ENCODE results near the gene AP2A2.

AP2A2 gene

DNA sequence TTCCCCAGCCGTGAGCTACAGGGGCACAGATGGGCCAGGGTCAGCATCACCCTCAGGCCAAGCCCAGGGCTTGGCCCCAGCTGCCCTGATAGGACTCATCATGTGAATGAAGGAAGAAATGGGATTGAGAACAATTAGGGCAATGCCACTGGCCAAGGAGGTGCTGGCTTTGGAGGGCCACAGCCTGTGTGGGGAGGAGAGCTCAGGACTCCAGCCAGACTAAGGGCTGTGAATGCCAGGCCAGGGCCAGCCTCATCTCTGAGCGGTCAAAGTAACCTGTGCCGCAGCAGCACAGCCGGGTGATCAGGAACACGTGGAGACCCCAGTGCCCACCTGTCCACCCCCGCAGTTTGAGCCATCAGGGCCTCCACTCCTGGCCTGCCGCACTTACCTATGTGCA is 25.1 kb upstream of the AP2A2 start:
- no peaks in the 10 kb centered on the region for H3K9me3 ChIP-seq (ENCODE audit: insufficient read depth, low read depth, low read length)
- no peak overlapping the region for H3K27ac ChIP-seq (ENCODE audit: low read depth, low read length)
- H3K4me1 ChIP-seq (ENCODE audit: insufficient read depth, low read length), result no peaks in the 10 kb centered on the region
- no peaks in the 10 kb centered on the region for H3K27me3 ChIP-seq (ENCODE audit: insufficient read depth, low read length)
- H3K4me3 ChIP-seq (ENCODE audit: low read length), result no peak overlapping the region
- H3K36me3 ChIP-seq (ENCODE audit: insufficient read depth, low read length), result peaks cover 72% of the 10 kb centered on the region
- H3K9ac ChIP-seq (ENCODE audit: low read depth, low read length), result no peak overlapping the region
- 95% methylated on average over 7 of the region's 7 CpGs for WGBS

DNA sequence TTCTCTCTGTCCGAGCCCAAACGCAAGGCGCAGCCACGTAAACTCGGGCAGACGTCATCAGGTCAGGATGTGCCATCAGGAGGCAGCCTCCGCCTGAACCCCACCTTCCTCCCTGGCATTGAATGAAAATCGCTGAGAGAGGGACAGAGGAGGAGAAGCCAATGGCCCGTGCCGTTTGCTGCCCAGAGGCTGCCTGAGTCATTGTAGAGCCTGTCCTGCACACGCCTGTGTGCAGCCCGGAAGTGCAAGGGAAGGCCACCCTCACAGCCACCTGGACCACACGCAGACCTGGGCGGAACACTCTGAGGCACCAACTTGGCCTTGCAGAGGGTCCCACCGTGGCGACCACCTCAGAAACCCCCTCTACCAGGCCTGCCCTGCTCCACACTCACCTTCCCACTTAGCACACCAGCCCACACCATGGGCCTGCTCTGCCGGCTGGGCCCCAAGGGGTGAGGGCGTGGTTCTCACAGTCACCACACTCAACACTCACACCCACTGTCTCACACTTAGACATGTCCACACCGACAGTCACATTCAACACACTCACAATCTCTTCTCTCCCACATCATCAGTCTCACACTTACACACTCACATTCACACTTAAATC is 24.1 kb upstream of the AP2A2 start:
- H3K36me3 ChIP-seq (ENCODE audit: insufficient read depth, low read length), result peaks cover 78% of the 10 kb centered on the region
- WGBS, result 95% methylated on average over 19 of the region's 19 CpGs
- no peak overlapping the region for H3K27ac ChIP-seq (ENCODE audit: low read depth, low read length)
- H3K9me3 ChIP-seq (ENCODE audit: insufficient read depth, low read depth, low read length), result no peaks in the 10 kb centered on the region
- H3K9ac ChIP-seq (ENCODE audit: low read depth, low read length), result no peak overlapping the region
- no peak overlapping the region for H3K4me3 ChIP-seq (ENCODE audit: low read length)
- no peaks in the 10 kb centered on the region for H3K4me1 ChIP-seq (ENCODE audit: insufficient read depth, low read length)
- H3K27me3 ChIP-seq (ENCODE audit: insufficient read depth, low read length), result no peaks in the 10 kb centered on the region

DNA sequence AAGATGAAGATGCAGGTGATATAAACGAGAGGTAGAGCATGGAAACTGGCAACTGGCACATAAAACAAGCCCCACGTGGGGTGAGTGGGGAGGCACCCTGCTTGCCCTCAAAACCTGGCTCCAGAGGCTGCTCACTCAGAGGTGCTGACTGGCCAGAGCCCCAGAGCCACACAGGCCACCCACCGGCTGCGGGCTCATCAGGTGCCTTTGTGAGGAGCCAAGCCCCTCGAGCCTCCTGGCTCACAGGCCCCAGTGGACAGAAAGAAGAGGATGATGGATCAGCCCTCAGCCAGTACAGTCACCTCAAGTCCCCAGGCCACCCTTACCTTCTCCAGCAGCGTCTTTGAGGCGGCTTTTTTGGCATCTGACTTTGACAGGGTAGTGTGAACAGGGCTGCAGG is 21.3 kb upstream of the AP2A2 start:
- Histone ChIP-seq H3K9ac (ENCODE audit: low read depth, low read length) (no peak overlapping the region), H3K4me3 (ENCODE audit: low read length) (no peak overlapping the region), H3K4me1 (ENCODE audit: insufficient read depth, low read length) (no peaks in the 10 kb centered on the region), H3K27me3 (ENCODE audit: insufficient read depth, low read length) (no peaks in the 10 kb centered on the region), H3K9me3 (ENCODE audit: insufficient read depth, low read depth, low read length) (no peaks in the 10 kb centered on the region), H3K27ac (ENCODE audit: low read depth, low read length) (no peak overlapping the region), H3K36me3 (ENCODE audit: insufficient read depth, low read length) (peaks cover 77% of the 10 kb centered on the region)
- WGBS, result 97% methylated on average over 7 of the region's 7 CpGs

DNA sequence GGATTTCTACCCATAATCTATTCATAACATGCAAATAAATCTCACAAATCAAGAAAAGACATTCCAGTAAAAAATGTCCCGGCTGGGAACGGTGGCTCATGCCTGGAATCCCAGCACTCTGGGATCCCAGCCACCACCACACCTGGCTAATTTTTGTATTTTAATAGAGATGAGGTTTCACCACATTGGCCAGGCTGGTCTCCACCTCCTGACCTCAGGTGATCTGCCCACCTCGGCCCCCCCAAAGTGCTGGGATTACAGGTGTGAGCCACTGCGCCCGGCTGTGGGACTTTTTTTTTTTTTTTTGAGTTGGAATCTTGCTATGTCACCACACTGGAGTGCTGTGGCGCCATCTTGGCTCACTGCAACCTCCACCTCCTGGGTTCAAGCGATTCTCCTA is 19.7 kb upstream of the AP2A2 start:
- no peak overlapping the region for H3K4me3 ChIP-seq (ENCODE audit: low read length)
- H3K4me1 ChIP-seq (ENCODE audit: insufficient read depth, low read length), result no peaks in the 10 kb centered on the region
- H3K9ac ChIP-seq (ENCODE audit: low read depth, low read length), result no peak overlapping the region
- 99% methylated on average over 5 of the region's 7 CpGs for WGBS
- H3K36me3 ChIP-seq (ENCODE audit: insufficient read depth, low read length), result peaks cover 62% of the 10 kb centered on the region
- no peaks in the 10 kb centered on the region for H3K9me3 ChIP-seq (ENCODE audit: insufficient read depth, low read depth, low read length)
- no peak overlapping the region for H3K27ac ChIP-seq (ENCODE audit: low read depth, low read length)
- H3K27me3 ChIP-seq (ENCODE audit: insufficient read depth, low read length), result no peaks in the 10 kb centered on the region

DNA sequence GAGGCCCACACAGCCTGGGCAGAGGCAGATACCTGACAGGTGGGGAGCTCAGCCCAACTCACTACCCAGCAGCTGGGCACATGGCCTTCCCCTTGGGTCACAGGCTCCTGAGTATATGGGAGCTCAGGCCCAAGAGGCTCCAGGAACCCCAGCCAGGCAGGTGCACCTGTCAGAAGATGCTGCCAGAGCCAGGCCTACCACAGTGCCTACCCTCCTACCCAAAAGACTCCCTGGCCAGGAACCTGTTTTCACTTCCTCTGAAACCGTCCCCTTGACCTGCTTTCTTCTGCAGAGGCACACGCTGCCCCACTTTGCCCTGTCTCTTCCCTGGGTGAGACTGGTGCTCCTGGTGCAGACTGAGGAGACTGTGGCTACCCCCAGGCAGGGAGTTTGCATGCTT is 18.0 kb upstream of the AP2A2 start:
- H3K27ac ChIP-seq (ENCODE audit: low read depth, low read length), result no peak overlapping the region
- WGBS, result 96% methylated on average over 2 of the region's 2 CpGs
- no peaks in the 10 kb centered on the region for H3K4me1 ChIP-seq (ENCODE audit: insufficient read depth, low read length)
- H3K4me3 ChIP-seq (ENCODE audit: low read length), result no peak overlapping the region
- H3K36me3 ChIP-seq (ENCODE audit: insufficient read depth, low read length), result peaks cover 45% of the 10 kb centered on the region
- no peak overlapping the region for H3K9ac ChIP-seq (ENCODE audit: low read depth, low read length)
- no peaks in the 10 kb centered on the region for H3K9me3 ChIP-seq (ENCODE audit: insufficient read depth, low read depth, low read length)
- no peaks in the 10 kb centered on the region for H3K27me3 ChIP-seq (ENCODE audit: insufficient read depth, low read length)

DNA sequence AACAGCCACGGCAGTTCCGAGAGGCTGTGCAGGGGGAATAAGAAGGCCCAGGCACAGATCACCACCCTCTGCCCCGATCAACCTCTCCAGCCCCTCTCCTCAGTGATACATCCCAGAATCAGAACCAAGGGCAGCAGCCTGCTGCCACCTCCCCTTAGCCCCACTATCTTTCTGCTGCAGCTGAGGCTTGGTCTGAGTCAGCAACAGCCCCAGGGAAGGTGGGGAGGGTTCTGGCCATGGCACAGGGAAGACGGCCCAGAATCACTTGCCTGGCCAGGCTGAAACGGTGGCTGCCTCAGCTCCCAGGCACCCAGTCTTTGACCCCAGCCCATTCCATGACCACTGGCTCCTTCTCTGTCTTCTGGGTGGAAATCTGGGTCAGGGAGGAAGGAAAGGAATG is 17.4 kb upstream of the AP2A2 start:
- H3K4me1 ChIP-seq (ENCODE audit: insufficient read depth, low read length), result no peaks in the 10 kb centered on the region
- WGBS, result 95% methylated on average over 5 of the region's 5 CpGs
- no peak overlapping the region for H3K27ac ChIP-seq (ENCODE audit: low read depth, low read length)
- no peaks in the 10 kb centered on the region for H3K27me3 ChIP-seq (ENCODE audit: insufficient read depth, low read length)
- H3K9me3 ChIP-seq (ENCODE audit: insufficient read depth, low read depth, low read length), result no peaks in the 10 kb centered on the region
- no peak overlapping the region for H3K9ac ChIP-seq (ENCODE audit: low read depth, low read length)
- H3K36me3 ChIP-seq (ENCODE audit: insufficient read depth, low read length), result peaks cover 39% of the 10 kb centered on the region
- no peak overlapping the region for H3K4me3 ChIP-seq (ENCODE audit: low read length)

DNA sequence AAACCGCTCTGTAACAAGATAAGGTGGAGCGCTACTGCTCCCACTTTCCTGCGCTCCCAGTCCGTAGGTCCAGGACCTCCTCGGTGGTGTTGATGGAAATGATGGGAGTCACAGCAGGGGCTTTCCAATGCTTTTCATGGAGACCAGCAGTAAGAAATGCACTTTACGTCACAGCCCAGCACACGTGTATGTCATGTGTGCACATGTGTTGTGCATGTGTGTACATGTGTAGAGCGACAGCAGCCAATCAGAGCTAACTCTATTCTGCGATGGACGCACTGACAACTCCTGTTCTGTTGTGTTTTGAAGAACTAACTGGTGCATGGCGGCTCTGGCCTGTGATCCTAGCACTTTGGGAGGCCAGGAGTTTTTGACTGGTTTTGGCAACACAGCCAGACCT is 16.3 kb upstream of the AP2A2 start:
- no peak overlapping the region for H3K27ac ChIP-seq (ENCODE audit: low read depth, low read length)
- H3K4me1 ChIP-seq (ENCODE audit: insufficient read depth, low read length), result no peaks in the 10 kb centered on the region
- peaks cover 28% of the 10 kb centered on the region for H3K36me3 ChIP-seq (ENCODE audit: insufficient read depth, low read length)
- H3K4me3 ChIP-seq (ENCODE audit: low read length), result peak overlapping the region; percentile 92; the same call in 1 of the 2 replicates
- no peak overlapping the region for H3K9ac ChIP-seq (ENCODE audit: low read depth, low read length)
- WGBS, result 95% methylated on average over 11 of the region's 11 CpGs
- H3K27me3 ChIP-seq (ENCODE audit: insufficient read depth, low read length), result no peaks in the 10 kb centered on the region
- H3K9me3 ChIP-seq (ENCODE audit: insufficient read depth, low read depth, low read length), result no peaks in the 10 kb centered on the region

DNA sequence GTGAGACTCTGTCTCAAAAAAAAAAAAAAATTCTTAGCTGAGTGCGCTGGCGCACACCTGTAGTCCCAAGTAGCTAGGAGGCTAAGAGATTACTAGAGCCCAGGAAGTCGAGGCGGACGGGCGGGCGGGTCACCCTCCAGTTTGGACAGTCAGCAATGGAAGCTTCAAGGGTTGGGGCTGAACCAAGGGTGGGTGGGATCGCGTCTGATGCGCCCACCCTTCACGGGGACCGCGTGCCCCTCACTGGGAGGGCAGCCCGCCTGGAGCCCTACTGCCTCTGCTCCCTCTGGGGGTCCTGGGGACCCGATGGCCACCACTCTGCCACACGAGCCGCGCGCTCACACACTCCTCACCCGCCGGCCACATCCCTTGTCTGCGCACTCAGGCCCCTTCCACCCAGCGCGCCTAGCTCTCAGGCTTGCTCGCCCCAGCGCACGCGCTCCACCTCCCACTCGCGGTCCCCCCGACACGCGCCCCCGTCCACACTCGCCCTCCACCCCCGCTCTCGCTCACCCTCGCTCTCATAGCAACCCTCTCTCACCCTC is 15.6 kb upstream of the AP2A2 start:
- Histone ChIP-seq H3K9ac (ENCODE audit: low read depth, low read length) (peak overlapping the region; percentile 84), H3K27me3 (ENCODE audit: insufficient read depth, low read length) (no peaks in the 10 kb centered on the region), H3K9me3 (ENCODE audit: insufficient read depth, low read depth, low read length) (no peaks in the 10 kb centered on the region), H3K36me3 (ENCODE audit: insufficient read depth, low read length) (peaks cover 20% of the 10 kb centered on the region), H3K27ac (ENCODE audit: low read depth, low read length) (no peak overlapping the region), H3K4me1 (ENCODE audit: insufficient read depth, low read length) (no peaks in the 10 kb centered on the region), H3K4me3 (ENCODE audit: low read length) (peak overlapping the region; percentile 92)
- 4% methylated on average over 38 of the region's 38 CpGs for WGBS

DNA sequence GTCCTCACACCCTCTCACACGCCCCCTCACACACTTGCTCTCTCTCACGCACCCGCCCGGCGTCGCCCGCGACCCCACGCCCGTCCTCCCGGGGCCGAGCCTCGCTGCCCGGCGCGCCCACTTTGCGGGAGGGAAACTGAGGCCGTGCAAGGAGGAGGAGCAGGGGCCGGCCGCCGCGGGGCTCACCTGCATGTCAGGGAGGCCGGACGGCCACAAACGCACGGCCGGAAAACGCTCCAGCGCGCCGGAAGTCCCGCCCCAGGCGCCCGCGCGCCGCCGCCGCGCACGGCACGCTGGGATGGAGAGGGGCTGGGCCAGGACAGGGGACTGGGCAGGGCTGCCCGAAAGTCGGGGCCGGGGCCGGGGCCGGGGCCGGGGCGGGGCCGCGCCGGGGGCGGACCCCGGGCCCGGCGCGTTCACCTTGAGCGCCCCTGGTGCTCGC is 15.1 kb upstream of the AP2A2 start, which contains the start of gene CHID1:
Gene CHID1 (minus strand): TSS at position 222 of the 442 bp plus-strand sequence. CDS start 5,994 bp downstream, outside the sequence.
- peaks cover 19% of the 10 kb centered on the region for H3K36me3 ChIP-seq (ENCODE audit: insufficient read depth, low read length)
- no peaks in the 10 kb centered on the region for H3K27me3 ChIP-seq (ENCODE audit: insufficient read depth, low read length)
- H3K4me3 ChIP-seq (ENCODE audit: low read length), result peak within 1 kb of the TSS; percentile 92
- no peaks in the 10 kb centered on the region for H3K9me3 ChIP-seq (ENCODE audit: insufficient read depth, low read depth, low read length)
- no peaks in the 10 kb centered on the region for H3K4me1 ChIP-seq (ENCODE audit: insufficient read depth, low read length)
- under 1% methylated on average over 59 of the region's 59 CpGs for WGBS
- peak within 1 kb of the TSS; percentile 95 for H3K9ac ChIP-seq (ENCODE audit: low read depth, low read length)
- H3K27ac ChIP-seq (ENCODE audit: low read depth, low read length), result peak within 1 kb of the TSS; percentile 96

DNA sequence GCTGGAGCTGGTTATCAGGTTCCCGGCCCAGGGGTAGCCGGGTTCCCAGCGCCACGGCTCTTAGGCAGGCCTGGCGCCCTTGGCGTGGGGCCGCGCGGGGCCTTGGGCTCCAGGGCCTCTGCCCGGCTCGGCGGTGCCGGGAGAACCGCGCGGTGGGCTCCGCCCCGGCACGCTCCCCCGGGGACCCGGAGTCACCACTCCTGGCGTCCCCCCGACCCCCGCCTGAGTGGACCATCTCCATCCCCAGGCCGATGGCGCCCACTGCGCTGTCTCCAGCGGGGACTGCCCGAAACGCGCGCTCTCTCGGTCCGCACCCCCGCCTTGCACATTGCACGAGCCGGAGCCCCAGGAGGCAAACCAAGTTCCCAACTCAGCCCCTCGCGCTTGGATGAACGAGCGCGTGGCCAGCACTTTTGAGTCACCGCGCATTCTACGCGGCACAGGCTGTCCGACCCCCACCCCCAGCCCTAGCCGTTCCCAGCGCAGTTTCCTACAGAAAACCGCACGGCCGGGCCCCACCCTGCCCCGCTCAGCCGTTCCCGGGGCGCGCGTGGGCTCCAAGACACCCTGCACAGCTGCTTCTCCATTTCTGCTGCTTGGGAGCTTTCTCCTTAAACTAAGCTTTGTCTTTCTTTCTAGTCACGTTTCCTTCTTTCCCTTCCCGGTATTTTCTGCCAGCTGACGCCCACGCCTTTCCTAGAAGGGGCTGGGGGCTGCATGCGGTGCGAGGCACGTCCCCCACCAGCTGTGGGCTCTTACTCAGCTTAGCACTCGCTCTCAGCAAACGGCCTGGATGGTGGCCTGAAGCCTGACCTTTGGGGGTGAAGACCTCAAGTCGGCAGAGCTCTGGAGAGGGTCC is 14.4 kb upstream of the AP2A2 start:
- Histone ChIP-seq H3K4me3 (ENCODE audit: low read length) (peak overlapping the region; percentile 92), H3K4me1 (ENCODE audit: insufficient read depth, low read length) (no peaks in the 10 kb centered on the region), H3K9ac (ENCODE audit: low read depth, low read length) (peak overlapping the region; percentile 95), H3K36me3 (ENCODE audit: insufficient read depth, low read length) (peaks cover 16% of the 10 kb centered on the region), H3K27me3 (ENCODE audit: insufficient read depth, low read length) (no peaks in the 10 kb centered on the region), H3K27ac (ENCODE audit: low read depth, low read length) (peak overlapping the region; percentile 96), H3K9me3 (ENCODE audit: insufficient read depth, low read depth, low read length) (no peaks in the 10 kb centered on the region)
- 6% methylated on average over 68 of the region's 68 CpGs for WGBS

DNA sequence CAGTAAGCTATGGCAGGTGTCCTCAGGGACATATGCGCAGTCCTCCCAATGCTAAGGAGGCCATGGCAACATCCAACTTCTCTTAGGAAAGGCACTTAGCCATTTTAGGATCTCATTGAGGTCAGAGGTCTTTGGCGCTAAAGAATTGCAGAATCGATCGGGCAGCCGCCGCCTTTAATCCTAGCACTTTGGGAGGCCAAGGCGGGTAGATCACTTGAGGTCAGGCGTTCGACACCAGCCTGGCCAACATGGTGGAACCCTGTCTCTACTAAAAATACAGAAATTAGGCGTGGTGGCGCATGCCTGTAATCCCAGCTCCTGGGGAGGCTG is 13.8 kb upstream of the AP2A2 start:
- Histone ChIP-seq H3K9me3 (ENCODE audit: insufficient read depth, low read depth, low read length) (no peaks in the 10 kb centered on the region), H3K27me3 (ENCODE audit: insufficient read depth, low read length) (no peaks in the 10 kb centered on the region), H3K9ac (ENCODE audit: low read depth, low read length) (no peak overlapping the region), H3K4me1 (ENCODE audit: insufficient read depth, low read length) (no peaks in the 10 kb centered on the region), H3K27ac (ENCODE audit: low read depth, low read length) (no peak overlapping the region; the same call in 1 of the 2 replicates), H3K4me3 (ENCODE audit: low read length) (peak overlapping the region; percentile 92), H3K36me3 (ENCODE audit: insufficient read depth, low read length) (peaks cover 11% of the 10 kb centered on the region)
- 95% methylated on average over 11 of the region's 11 CpGs for WGBS

Data from HUES64 (cell line).